GM20000 (cell line): Measurements from ENCODE around the gene TET2.

Experiments used
- DNase-seq: peaks from one replicate; pipeline ENCODE4 v3.0.0; 2012; ENCODE audit warnings: low spot score
- CTCF ChIP-seq: IDR thresholded peaks from 2 replicates; pipeline ENCODE4 v1.5.1; 2012; ENCODE audit warnings: mild to moderate bottlenecking, control low read depth; ENCODE audit errors: extremely low read depth, missing control alignments

TET2 gene

GRCh38 chr4:105182211-105182610, 35.5 kb downstream of the TET2 start:
- no peak for TF ChIP-seq CTCF
- DNase-seq = no peak

GRCh38 chr4:105184316-105184980, 37.8 kb downstream of the TET2 start:
- TF ChIP-seq CTCF = no peak
- DNase-seq = no peak

GRCh38 chr4:105186701-105187161, 40.1 kb downstream of the TET2 start:
- no peak for DNase-seq
- no peak for TF ChIP-seq CTCF

GRCh38 chr4:105189855-105190650, 43.4 kb downstream of the TET2 start:
- DNase-seq = no peak
- TF ChIP-seq CTCF = no peak

GRCh38 chr4:105191621-105192210, 45.0 kb downstream of the TET2 start:
- peak; percentile 48 for DNase-seq
- TF ChIP-seq CTCF = no peak

GRCh38 chr4:105192474-105192873, 45.8 kb downstream of the TET2 start:
- DNase-seq = no peak
- no peak for TF ChIP-seq CTCF

- no peak for DNase-seq
- TF ChIP-seq CTCF = no peak
Observed at GRCh38 chr4:105192910-105193309, 46.2 kb downstream of the TET2 start.
